ENCODE data around the gene TAOK2. TPM values are rescaled to one million over a fixed set of nuclear protein-coding genes. Genes with fewer than 3 reads are reported as not detected.

Gene TAOK2
- total RNA-seq, 1 experiment from 2014 or later: 56.7 TPM

GRCh38 chr16:29990883-29991570 lies 17.4 kb downstream of the TAOK2 start:
- Histone ChIP-seq H3K4me2 (ENCODE audit: low read length) (no peak overlapping the region), H2AFZ (ENCODE audit: low read depth, low read length, poor library complexity, severe bottlenecking) (no peak overlapping the region), H3K9me3 (ENCODE audit: control insufficient read depth in 1 of 2, insufficient read depth in 1 of 2, low read depth in 1 of 2, low read length in 2 of 2) (no peaks in the 10 kb centered on the region), H3K4me3 (replicated peaks in 1 of 2; ENCODE audit: low read depth in 1 of 2, low read length in 2 of 2) (no peak overlapping the region), H3K9ac (ENCODE audit: low read length) (no peak overlapping the region), H3K27me3 (ENCODE audit: insufficient read depth, low read length) (no peaks in the 10 kb centered on the region), H3K9me2 (ENCODE audit: insufficient read depth) (no peaks in the 10 kb centered on the region), H3K27ac (ENCODE audit: low read depth, low read length) (no peak overlapping the region), H3K4me1 (ENCODE audit: control insufficient read depth in 1 of 2, insufficient read depth in 2 of 2, low read length in 2 of 2) (peaks cover 9 to 22% of the 10 kb centered on the region in 2 experiments), H3K79me2 (ENCODE audit: insufficient read depth, low read length) (no peaks in the 10 kb centered on the region), H4K20me1 (ENCODE audit: insufficient read depth) (no peaks in the 10 kb centered on the region), H3K36me3 (ENCODE audit: control insufficient read depth in 1 of 2, insufficient read depth in 2 of 2, low read length in 2 of 2) (peaks cover 30 to 31% of the 10 kb centered on the region in 2 experiments)
- RAD21 ChIA-PET (ENCODE audit: low non-redundant PET in 1 of 2, low total read pairs in 2 of 2, uncharacterized antibody in 2 of 2, unreplicated experiment in 2 of 2): no interaction called here
- CTCF ChIA-PET: no interaction called here
- intact Hi-C loops (cut with micrococcal nuclease): no loop called here
- BruUV-seq (replicated peaks): no TSS peak
- DNase-seq (ENCODE audit: low read depth, low spot score): no peak
- POLR2A ChIA-PET: no interaction called here
- no peak for ATAC-seq
- TF ChIP-seq SIN3A (IDR thresholded peaks at IDR 0.05; ENCODE audit: low read depth) (no peak), EGR1 (IDR thresholded peaks at IDR 0.05; ENCODE audit: low read depth) (no peak)

DNA sequence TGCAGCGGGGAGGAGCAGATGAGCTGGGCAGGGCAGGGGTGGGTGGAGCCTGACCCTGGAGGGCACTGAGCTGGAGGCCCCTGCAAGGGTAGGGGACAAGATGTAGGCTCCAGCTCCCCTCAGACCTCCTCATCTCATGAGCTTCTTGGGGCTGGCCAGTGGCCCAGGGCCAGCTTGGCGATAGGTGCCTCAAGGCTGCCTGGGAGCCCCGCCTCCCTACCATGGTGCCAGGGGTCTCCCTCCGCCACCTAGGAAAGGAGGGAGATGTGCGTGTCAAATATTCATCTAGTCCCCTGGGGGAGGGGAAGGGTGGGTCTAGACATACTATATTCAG lies 17.9 kb downstream of the TAOK2 start:
- ATAC-seq (no peak), DNase-seq (ENCODE audit: low read depth, low spot score) (no peak)
- Histone ChIP-seq H3K9me3 (ENCODE audit: control insufficient read depth in 1 of 2, insufficient read depth in 1 of 2, low read depth in 1 of 2, low read length in 2 of 2) (no peaks in the 10 kb centered on the region), H3K4me1 (ENCODE audit: control insufficient read depth in 1 of 2, insufficient read depth in 2 of 2, low read length in 2 of 2) (peaks cover 9 to 22% of the 10 kb centered on the region in 2 experiments), H3K4me3 (replicated peaks in 1 of 2; ENCODE audit: low read depth in 1 of 2, low read length in 2 of 2) (no peak overlapping the region), H3K27me3 (ENCODE audit: insufficient read depth, low read length) (no peaks in the 10 kb centered on the region), H3K4me2 (ENCODE audit: low read length) (no peak overlapping the region), H3K9ac (ENCODE audit: low read length) (no peak overlapping the region), H2AFZ (ENCODE audit: low read depth, low read length, poor library complexity, severe bottlenecking) (no peak overlapping the region), H3K27ac (ENCODE audit: low read depth, low read length) (no peak overlapping the region), H3K36me3 (ENCODE audit: control insufficient read depth in 1 of 2, insufficient read depth in 2 of 2, low read length in 2 of 2) (peaks cover 26 to 31% of the 10 kb centered on the region in 2 experiments), H3K79me2 (ENCODE audit: insufficient read depth, low read length) (peaks cover 4% of the 10 kb centered on the region), H3K9me2 (ENCODE audit: insufficient read depth) (no peaks in the 10 kb centered on the region), H4K20me1 (ENCODE audit: insufficient read depth) (no peaks in the 10 kb centered on the region)
- intact Hi-C loops (cut with micrococcal nuclease): no loop called here
- no peak for TF ChIP-seq ZNF274 (IDR thresholded peaks at IDR 0.05; ENCODE audit: low read depth, low read length)
- TF ChIP-seq ELF1 (IDR thresholded peaks at IDR 0.05; ENCODE audit: borderline replicate concordance, low read depth): no peak
- no peak for TF ChIP-seq JUND (IDR thresholded peaks at IDR 0.05)
- TF ChIP-seq TCF7L2 (IDR thresholded peaks at IDR 0.05; ENCODE audit: borderline replicate concordance, extremely low read depth, insufficient read depth, insufficient read length): no peak
- TF ChIP-seq, protein P1, sequence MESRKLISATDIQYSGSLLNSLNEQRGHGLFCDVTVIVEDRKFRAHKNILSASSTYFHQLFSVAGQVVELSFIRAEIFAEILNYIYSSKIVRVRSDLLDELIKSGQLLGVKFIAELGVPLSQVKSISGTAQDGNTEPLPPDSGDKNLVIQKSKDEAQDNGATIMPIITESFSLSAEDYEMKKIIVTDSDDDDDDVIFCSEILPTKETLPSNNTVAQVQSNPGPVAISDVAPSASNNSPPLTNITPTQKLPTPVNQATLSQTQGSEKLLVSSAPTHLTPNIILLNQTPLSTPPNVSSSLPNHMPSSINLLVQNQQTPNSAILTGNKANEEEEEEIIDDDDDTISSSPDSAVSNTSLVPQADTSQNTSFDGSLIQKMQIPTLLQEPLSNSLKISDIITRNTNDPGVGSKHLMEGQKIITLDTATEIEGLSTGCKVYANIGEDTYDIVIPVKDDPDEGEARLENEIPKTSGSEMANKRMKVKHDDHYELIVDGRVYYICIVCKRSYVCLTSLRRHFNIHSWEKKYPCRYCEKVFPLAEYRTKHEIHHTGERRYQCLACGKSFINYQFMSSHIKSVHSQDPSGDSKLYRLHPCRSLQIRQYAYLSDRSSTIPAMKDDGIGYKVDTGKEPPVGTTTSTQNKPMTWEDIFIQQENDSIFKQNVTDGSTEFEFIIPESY (IDR thresholded peaks at IDR 0.05; ENCODE audit: extremely low read depth, insufficient replicate concordance, low read length): no peak
- no peak for TF ChIP-seq POLR2AphosphoS5 (IDR thresholded peaks at IDR 0.05; ENCODE audit: low read depth, low read length)
- TF ChIP-seq CEBPB (IDR thresholded peaks at IDR 0.05; ENCODE audit: low read depth): no peak
- TF ChIP-seq EZH2 (IDR thresholded peaks at IDR 0.05): no peak
- TF ChIP-seq ATF3 (IDR thresholded peaks at IDR 0.05): no peak
- TF ChIP-seq CBX3 (IDR thresholded peaks at IDR 0.05; ENCODE audit: low read depth): no peak
- ChIA-PET RAD21 (ENCODE audit: low non-redundant PET in 1 of 2, low total read pairs in 2 of 2, uncharacterized antibody in 2 of 2, unreplicated experiment in 2 of 2) (no interaction called here), POLR2A (no interaction called here), CTCF (no interaction called here)
- no TSS peak for BruUV-seq (replicated peaks)
